Gastroesophageal sphincter (tissue), 4 donors: Measurements from ENCODE around the gene SLC39A5. TPM values are rescaled to one million over a fixed set of nuclear protein-coding genes. Genes with fewer than 3 reads are reported as not detected.

ENCODE experiments used
- ATAC-seq: fragments of 150-250 bp; one replicate; pipeline ENCODE4 v1.9.1; 2016; ENCODE audit warnings: mild to moderate bottlenecking, moderate library complexity
- H3K27ac ChIP-seq, 4 donors: fragments of 200-600 bp; sonication (generic) in 3 of 4; 1 replicate in 3 of 4; 2 replicates in 1 of 4; pipeline ENCODE4 v1.5.1; 2016 to 2019
- H3K27me3 ChIP-seq: fragments of 200-600 bp; sonication (generic); one replicate; pipeline ENCODE4 v1.5.1; 2019
- H3K36me3 ChIP-seq, 2 donors: fragments of 200-600 bp; sonication (generic); one replicate each; pipeline ENCODE4 v1.5.1; 2019; ENCODE audit warnings: control low read depth in 1 of 2
- H3K4me1 ChIP-seq, 3 donors: fragments of 200-600 bp; sonication (generic); 1 replicate in 2 of 3; 2 replicates in 1 of 3; pipeline ENCODE4 v1.5.1; 2016 to 2019; ENCODE audit warnings: control low read depth in 2 of 3
- H3K4me3 ChIP-seq, 2 donors: fragments of 200-600 bp; sonication (generic); one replicate each; pipeline ENCODE4 v1.5.1; 2019; ENCODE audit warnings: mild to moderate bottlenecking in 1 of 2, moderate library complexity in 1 of 2
- H3K9me3 ChIP-seq, 3 donors: fragments of 200-600 bp; sonication (generic); one replicate each; pipeline ENCODE4 v1.5.1; 2017 to 2019; ENCODE audit warnings: control low read depth in 2 of 3
- EP300 ChIP-seq: sonication (generic); formaldehyde crosslinking; IDR thresholded peaks from one replicate; pipeline ENCODE4 v1.6.1; 2017; ENCODE audit warnings: antibody characterized with exemption, mild to moderate bottlenecking
- POLR2A ChIP-seq, 2 donors: fragments of 450-650 bp; IDR thresholded peaks; one replicate each; pipeline ENCODE4 v1.6.1; 2017; ENCODE audit warnings: antibody characterized with exemption in 2 of 2, mild to moderate bottlenecking in 2 of 2, moderate library complexity in 1 of 2
- POLR2AphosphoS5 ChIP-seq: sonication (generic); formaldehyde crosslinking; IDR thresholded peaks from one replicate; pipeline ENCODE4 v1.6.1; 2017; ENCODE audit warnings: antibody characterized with exemption
- WGBS, 2 donors: methylation state at CpG; one replicate each; pipeline ENCODE4 v1.1.5; 2018; ENCODE audit warnings: low coverage in 1 of 2; 5-methylcytosine and 5-hydroxymethylcytosine counted together
- total RNA-seq, 4 donors: library from RNA; depleted of rRNA; stranded (reverse); fragments of >200 nt; gene quantifications; one replicate each; pipeline ENCODE4 v1.1.0, GENCODE V29; 2016
- TF ChIP-seq, protein P1 (sequence below), 4 experiments: fragments of 200-600 bp in 2 of 4; fragments of 450-650 bp in 2 of 4; sonication (generic) in 1 of 4; IDR thresholded peaks; one replicate each; pipeline ENCODE4 v1.5.1; 2017 to 2019; ENCODE audit warnings: antibody characterized with exemption in 4 of 4, mild to moderate bottlenecking in 2 of 4, moderate library complexity in 2 of 4

Gene SLC39A5
- total RNA-seq, 4 donors from 2014 or later = 1.7 TPM; not detected in 3

GRCh38 chr12:56202838-56203237 lies 27.0 kb upstream of the SLC39A5 start:
- 24 to 75% methylated on average over 2 of the region's 2 CpGs for WGBS, 2 donors
- Histone ChIP-seq H3K27ac (no peak overlapping the region), H3K9me3 (no peaks in the 10 kb centered on the region)

DNA sequence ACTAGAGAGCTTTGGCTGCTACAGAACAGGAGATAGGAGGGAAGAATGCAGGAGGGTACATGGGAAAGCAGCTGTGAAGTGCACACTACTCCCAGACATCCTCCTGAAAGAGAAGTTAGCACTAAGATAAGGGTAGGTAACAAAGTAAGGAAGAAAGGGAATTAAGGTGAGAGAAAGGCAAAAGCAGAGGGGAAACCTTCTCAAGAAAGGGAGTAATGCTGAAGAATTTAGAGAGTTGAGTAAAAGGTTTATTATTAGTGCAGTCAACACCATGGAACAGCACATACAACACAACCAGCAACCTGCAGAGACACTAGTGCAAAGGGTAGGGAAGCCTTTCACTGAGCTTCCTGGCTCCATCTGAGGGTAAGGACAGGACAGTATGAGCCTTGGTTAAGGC lies 25.6 kb upstream of the SLC39A5 start:
- H3K27ac ChIP-seq = no peak overlapping the region
- H3K27me3 ChIP-seq = no peaks in the 10 kb centered on the region
- H3K9me3 ChIP-seq = no peaks in the 10 kb centered on the region
- no peak overlapping the region for H3K4me3 ChIP-seq
- no peak for ATAC-seq
- peaks cover 0 to 17% (median 0%) of the 10 kb centered on the region in 3 donors for H3K4me1 ChIP-seq
- TF ChIP-seq POLR2A (IDR thresholded peaks at IDR 0.05) (no peak), EP300 (no peak), POLR2AphosphoS5 (no peak)
- TF ChIP-seq, protein P1, sequence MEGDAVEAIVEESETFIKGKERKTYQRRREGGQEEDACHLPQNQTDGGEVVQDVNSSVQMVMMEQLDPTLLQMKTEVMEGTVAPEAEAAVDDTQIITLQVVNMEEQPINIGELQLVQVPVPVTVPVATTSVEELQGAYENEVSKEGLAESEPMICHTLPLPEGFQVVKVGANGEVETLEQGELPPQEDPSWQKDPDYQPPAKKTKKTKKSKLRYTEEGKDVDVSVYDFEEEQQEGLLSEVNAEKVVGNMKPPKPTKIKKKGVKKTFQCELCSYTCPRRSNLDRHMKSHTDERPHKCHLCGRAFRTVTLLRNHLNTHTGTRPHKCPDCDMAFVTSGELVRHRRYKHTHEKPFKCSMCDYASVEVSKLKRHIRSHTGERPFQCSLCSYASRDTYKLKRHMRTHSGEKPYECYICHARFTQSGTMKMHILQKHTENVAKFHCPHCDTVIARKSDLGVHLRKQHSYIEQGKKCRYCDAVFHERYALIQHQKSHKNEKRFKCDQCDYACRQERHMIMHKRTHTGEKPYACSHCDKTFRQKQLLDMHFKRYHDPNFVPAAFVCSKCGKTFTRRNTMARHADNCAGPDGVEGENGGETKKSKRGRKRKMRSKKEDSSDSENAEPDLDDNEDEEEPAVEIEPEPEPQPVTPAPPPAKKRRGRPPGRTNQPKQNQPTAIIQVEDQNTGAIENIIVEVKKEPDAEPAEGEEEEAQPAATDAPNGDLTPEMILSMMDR (IDR thresholded peaks at IDR 0.05) = no peak
- H3K36me3 ChIP-seq = peaks cover 3 to 54% of the 10 kb centered on the region in 2 donors

More at GRCh38 chr12:56202838-56203237, 27.0 kb upstream of the SLC39A5 start:
- H3K4me3 ChIP-seq = no peak overlapping the region
- no peaks in the 10 kb centered on the region for H3K27me3 ChIP-seq
- H3K36me3 ChIP-seq = peaks cover under 1 to 39% of the 10 kb centered on the region in 2 donors
- no peak for TF ChIP-seq POLR2A (IDR thresholded peaks at IDR 0.05)
- TF ChIP-seq EP300 = no peak
- no peak for TF ChIP-seq POLR2AphosphoS5
- H3K4me1 ChIP-seq = peaks cover 0 to 17% (median 0%) of the 10 kb centered on the region in 3 donors
- ATAC-seq = no peak

GRCh38 chr12:56205445-56205844 lies 24.4 kb upstream of the SLC39A5 start:
- Histone ChIP-seq H3K36me3 (peaks cover 3 to 65% of the 10 kb centered on the region in 2 donors), H3K4me1 (peaks cover 0 to 17% (median 0%) of the 10 kb centered on the region in 3 donors), H3K27me3 (no peaks in the 10 kb centered on the region), H3K27ac (peak overlapping the region in 2 of 4 donors; percentile 34 to 35), H3K4me3 (no peak overlapping the region), H3K9me3 (no peaks in the 10 kb centered on the region)
- no peak for ATAC-seq
- no peak for TF ChIP-seq EP300
- no peak for TF ChIP-seq POLR2AphosphoS5
- TF ChIP-seq, protein P1 (IDR thresholded peaks at IDR 0.05) = peak in 1 of 4 experiments; percentile 5

GRCh38 chr12:56206452-56207166 lies 23.2 kb upstream of the SLC39A5 start:
- H3K27ac ChIP-seq = peak overlapping the region in 3 of 4 donors; percentile 18 to 35 (median 34)
- H3K4me3 ChIP-seq = no peak overlapping the region
- 52 to 66% methylated on average over 4 to 6 of the region's 14 CpGs for WGBS, 2 donors
- H3K9me3 ChIP-seq = no peaks in the 10 kb centered on the region
- no peak for TF ChIP-seq POLR2AphosphoS5
- TF ChIP-seq, protein P1 (IDR thresholded peaks at IDR 0.05) = peak; percentile 29 to 77 (median 69)
- peak; percentile 61 for ATAC-seq
- H3K27me3 ChIP-seq = no peaks in the 10 kb centered on the region
- H3K36me3 ChIP-seq = peaks cover 3 to 77% of the 10 kb centered on the region in 2 donors
- H3K4me1 ChIP-seq = peaks cover 0 to 17% (median 0%) of the 10 kb centered on the region in 3 donors

DNA sequence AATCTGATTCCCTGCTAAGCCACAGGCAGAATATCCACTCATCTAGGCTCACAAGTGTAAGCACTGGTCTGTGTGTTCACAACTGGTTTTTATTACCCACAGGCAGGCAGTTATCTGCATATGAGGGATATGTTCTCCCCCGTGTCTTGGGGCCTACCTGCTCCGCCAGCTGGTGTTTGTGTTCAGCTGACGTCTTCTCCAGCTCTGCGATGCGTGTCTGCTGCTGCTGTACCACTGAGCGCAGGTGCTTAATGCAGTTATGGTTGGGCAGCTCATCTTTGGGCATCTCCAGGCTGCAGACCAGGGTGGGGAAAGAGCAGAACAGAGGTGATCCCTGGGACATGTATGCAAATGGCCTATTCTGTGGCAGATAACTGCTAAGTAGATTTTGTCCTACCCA lies 21.8 kb upstream of the SLC39A5 start:
- Histone ChIP-seq H3K4me3 (no peak overlapping the region), H3K9me3 (no peaks in the 10 kb centered on the region), H3K36me3 (peaks cover 7 to 91% of the 10 kb centered on the region in 2 donors), H3K27me3 (no peaks in the 10 kb centered on the region), H3K27ac (no peak overlapping the region), H3K4me1 (peaks cover 0 to 14% (median 0%) of the 10 kb centered on the region in 3 donors)
- TF ChIP-seq POLR2AphosphoS5 (no peak), POLR2A (IDR thresholded peaks at IDR 0.05) (no peak)
- WGBS, 2 donors = 29 to 70% methylated on average over 1 to 2 of the region's 6 CpGs
- ATAC-seq = no peak

GRCh38 chr12:56212361-56212760 lies 17.5 kb upstream of the SLC39A5 start:
- H3K36me3 ChIP-seq = peaks cover 7 to 100% of the 10 kb centered on the region in 2 donors
- no peak overlapping the region for H3K27ac ChIP-seq
- H3K4me3 ChIP-seq = no peak overlapping the region
- H3K27me3 ChIP-seq = no peaks in the 10 kb centered on the region
- H3K9me3 ChIP-seq = no peaks in the 10 kb centered on the region
- no peak for ATAC-seq
- TF ChIP-seq, protein P1 (IDR thresholded peaks at IDR 0.05) = no peak
- TF ChIP-seq POLR2A (IDR thresholded peaks at IDR 0.05) (no peak), POLR2AphosphoS5 (no peak), EP300 (no peak)
- peaks cover 0 to 24% (median 0%) of the 10 kb centered on the region in 3 donors for H3K4me1 ChIP-seq
- WGBS, 2 donors = 73 to 88% methylated on average over 1 of the region's 1 CpG
